ENCODE data around the gene RPL26.

Gene RPL26

DNA sequence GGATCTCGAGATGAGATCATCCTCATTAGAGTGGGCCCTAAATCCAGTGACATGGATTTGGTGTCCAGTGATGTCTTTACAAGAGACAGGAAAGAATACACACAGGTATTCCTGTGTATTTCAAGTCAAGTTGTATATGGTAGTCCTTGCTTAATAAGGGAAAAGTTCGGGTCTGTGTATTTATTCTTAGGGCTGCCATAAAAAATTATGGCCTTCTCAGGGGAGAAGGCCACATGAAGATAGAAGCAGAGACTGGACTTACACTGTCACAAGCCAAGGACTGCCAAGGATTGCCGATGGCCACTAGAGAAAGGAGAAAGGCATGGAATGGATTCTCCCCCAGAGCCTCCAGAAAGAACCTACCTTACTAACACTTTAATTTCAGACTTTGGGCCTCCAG is 14.8 kb downstream of the RPL26 start:
- WGBS: 91% methylated on average over 3 of the region's 3 CpGs
- Histone ChIP-seq H3K4ac (ENCODE audit: low read depth in 1 of 2, low read length in 2 of 2) (no peak overlapping the region), H3K23ac (ENCODE audit: low read length in 2 of 2) (no peak overlapping the region), H2AFZ (ENCODE audit: low read depth, low read length) (no peak overlapping the region), H3K79me1 (replicated peaks; ENCODE audit: low read length, poor library complexity, severe bottlenecking) (peaks cover 7% of the 10 kb centered on the region), H3K4me2 (ENCODE audit: low read length, poor library complexity, severe bottlenecking) (no peak overlapping the region), H3K18ac (ENCODE audit: low read depth in 1 of 2, low read length in 2 of 2) (no peak overlapping the region), H3K27me3 (ENCODE audit: control insufficient read depth in 1 of 2, insufficient read depth in 1 of 2, low read length in 2 of 2) (no peaks in the 10 kb centered on the region), H2BK12ac (ENCODE audit: low read length in 2 of 2) (no peak overlapping the region), H4K8ac (ENCODE audit: low read length) (no peak overlapping the region), H2BK5ac (ENCODE audit: low read depth, low read length, poor library complexity, severe bottlenecking) (no peak overlapping the region), H4K91ac (ENCODE audit: low read length) (no peak overlapping the region), H2AK5ac (ENCODE audit: low read length, severe bottlenecking) (no peak overlapping the region), H3K36me3 (ENCODE audit: control insufficient read depth in 1 of 2, insufficient read depth in 2 of 2, low read depth in 1 of 2, low read length in 2 of 2) (peaks cover 16 to 41% of the 10 kb centered on the region in 2 experiments), H3K27ac (ENCODE audit: low read length, poor library complexity, severe bottlenecking) (no peak overlapping the region), H3K14ac (ENCODE audit: low read length in 2 of 2) (no peak overlapping the region), H3K9me3 (ENCODE audit: control insufficient read depth, low read length) (no peaks in the 10 kb centered on the region), H3K9ac (ENCODE audit: low read length) (no peak overlapping the region), H3K4me3 (ENCODE audit: insufficient read depth in 1 of 2, low read depth in 1 of 2, low read length in 2 of 2) (no peak overlapping the region), H3K4me1 (ENCODE audit: control insufficient read depth, insufficient read depth, low read depth, low read length) (peaks cover 12% of the 10 kb centered on the region), H2BK15ac (ENCODE audit: low read depth, poor library complexity, severe bottlenecking) (no peak overlapping the region), H2BK120ac (ENCODE audit: low read depth, low read length) (no peak overlapping the region)
- no peak for DNase-seq

- H3K27ac ChIP-seq (ENCODE audit: low read length, poor library complexity, severe bottlenecking): peak overlapping the region; percentile 81
- no peak overlapping the region for H2BK15ac ChIP-seq (ENCODE audit: low read depth, poor library complexity, severe bottlenecking)
- 14% methylated on average over 1 of the region's 2 CpGs for WGBS
- H3K79me1 ChIP-seq (replicated peaks; ENCODE audit: low read length, poor library complexity, severe bottlenecking): peaks cover 3% of the 10 kb centered on the region
- H3K4me3 ChIP-seq (ENCODE audit: insufficient read depth in 1 of 2, low read depth in 1 of 2, low read length in 2 of 2): no peak overlapping the region
- H3K4me1 ChIP-seq (ENCODE audit: control insufficient read depth, insufficient read depth, low read depth, low read length): peaks cover 15% of the 10 kb centered on the region
- H3K27me3 ChIP-seq (ENCODE audit: control insufficient read depth in 1 of 2, insufficient read depth in 1 of 2, low read length in 2 of 2): no peaks in the 10 kb centered on the region
- no peaks in the 10 kb centered on the region for H3K9me3 ChIP-seq (ENCODE audit: control insufficient read depth, low read length)
- no peak overlapping the region for H3K4me2 ChIP-seq (ENCODE audit: low read length, poor library complexity, severe bottlenecking)
- no peak overlapping the region for H3K4ac ChIP-seq (ENCODE audit: low read depth in 1 of 2, low read length in 2 of 2)
- no peak overlapping the region for H3K9ac ChIP-seq (ENCODE audit: low read length)
- no peak overlapping the region for H4K91ac ChIP-seq (ENCODE audit: low read length)
- no peak overlapping the region for H3K18ac ChIP-seq (ENCODE audit: low read depth in 1 of 2, low read length in 2 of 2)
- no peak overlapping the region for H3K14ac ChIP-seq (ENCODE audit: low read length in 2 of 2)
- no peak overlapping the region for H2AFZ ChIP-seq (ENCODE audit: low read depth, low read length)
- H2BK120ac ChIP-seq (ENCODE audit: low read depth, low read length): no peak overlapping the region
- no peak overlapping the region for H2BK12ac ChIP-seq (ENCODE audit: low read length in 2 of 2)
- DNase-seq: peak; percentile 83
- no peak overlapping the region for H4K8ac ChIP-seq (ENCODE audit: low read length)
- H2BK5ac ChIP-seq (ENCODE audit: low read depth, low read length, poor library complexity, severe bottlenecking): no peak overlapping the region
- H2AK5ac ChIP-seq (ENCODE audit: low read length, severe bottlenecking): no peak overlapping the region
- peaks cover 16 to 30% of the 10 kb centered on the region in 2 experiments for H3K36me3 ChIP-seq (ENCODE audit: control insufficient read depth in 1 of 2, insufficient read depth in 2 of 2, low read depth in 1 of 2, low read length in 2 of 2)
- H3K23ac ChIP-seq (ENCODE audit: low read length in 2 of 2): no peak overlapping the region
Observed at GRCh38 chr17:8366231-8366630, 16.8 kb downstream of the RPL26 start.

DNA sequence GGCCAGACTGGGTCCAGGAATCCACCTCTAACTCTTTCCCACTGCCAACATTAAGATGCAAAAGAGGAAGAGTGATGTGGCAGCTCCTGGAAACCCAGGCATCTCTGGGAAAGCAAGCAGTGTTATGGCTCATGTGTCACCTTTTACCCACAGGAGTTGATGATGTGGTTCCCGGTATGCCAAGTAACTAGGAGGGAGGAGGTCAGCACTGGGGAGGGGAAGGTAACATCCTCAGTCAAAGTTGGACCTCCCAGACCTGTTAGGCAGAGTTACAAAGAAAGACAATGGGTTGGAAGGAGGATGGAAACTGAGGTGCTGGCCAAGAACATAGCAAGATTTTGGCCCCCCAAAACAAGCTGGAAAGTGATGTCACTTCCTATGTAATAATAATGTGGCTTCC is 17.9 kb downstream of the RPL26 start:
- Histone ChIP-seq H2BK5ac (ENCODE audit: low read depth, low read length, poor library complexity, severe bottlenecking) (no peak overlapping the region), H2AK5ac (ENCODE audit: low read length, severe bottlenecking) (peak overlapping the region; percentile 97), H3K4me3 (ENCODE audit: insufficient read depth in 1 of 2, low read depth in 1 of 2, low read length in 2 of 2) (no peak overlapping the region), H3K4me2 (ENCODE audit: low read length, poor library complexity, severe bottlenecking) (no peak overlapping the region), H2BK12ac (ENCODE audit: low read length in 2 of 2) (peak overlapping the region; percentile 15 to 68), H3K27me3 (ENCODE audit: control insufficient read depth in 1 of 2, insufficient read depth in 1 of 2, low read length in 2 of 2) (no peaks in the 10 kb centered on the region), H4K91ac (ENCODE audit: low read length) (no peak overlapping the region), H3K23ac (ENCODE audit: low read length in 2 of 2) (no peak overlapping the region), H2AFZ (ENCODE audit: low read depth, low read length) (no peak overlapping the region), H3K9ac (ENCODE audit: low read length) (no peak overlapping the region), H3K4me1 (ENCODE audit: control insufficient read depth, insufficient read depth, low read depth, low read length) (peaks cover 15% of the 10 kb centered on the region), H3K18ac (ENCODE audit: low read depth in 1 of 2, low read length in 2 of 2) (no peak overlapping the region), H2BK120ac (ENCODE audit: low read depth, low read length) (no peak overlapping the region), H3K9me3 (ENCODE audit: control insufficient read depth, low read length) (no peaks in the 10 kb centered on the region), H3K4ac (ENCODE audit: low read depth in 1 of 2, low read length in 2 of 2) (no peak overlapping the region), H3K79me1 (replicated peaks; ENCODE audit: low read length, poor library complexity, severe bottlenecking) (peaks cover 3% of the 10 kb centered on the region), H3K36me3 (ENCODE audit: control insufficient read depth in 1 of 2, insufficient read depth in 2 of 2, low read depth in 1 of 2, low read length in 2 of 2) (peaks cover 16 to 26% of the 10 kb centered on the region in 2 experiments), H2BK15ac (ENCODE audit: low read depth, poor library complexity, severe bottlenecking) (no peak overlapping the region), H3K27ac (ENCODE audit: low read length, poor library complexity, severe bottlenecking) (no peak overlapping the region), H4K8ac (ENCODE audit: low read length) (no peak overlapping the region), H3K14ac (ENCODE audit: low read length in 2 of 2) (no peak overlapping the region)
- no peak for DNase-seq
- WGBS: 73% methylated on average over 1 of the region's 1 CpG

DNA sequence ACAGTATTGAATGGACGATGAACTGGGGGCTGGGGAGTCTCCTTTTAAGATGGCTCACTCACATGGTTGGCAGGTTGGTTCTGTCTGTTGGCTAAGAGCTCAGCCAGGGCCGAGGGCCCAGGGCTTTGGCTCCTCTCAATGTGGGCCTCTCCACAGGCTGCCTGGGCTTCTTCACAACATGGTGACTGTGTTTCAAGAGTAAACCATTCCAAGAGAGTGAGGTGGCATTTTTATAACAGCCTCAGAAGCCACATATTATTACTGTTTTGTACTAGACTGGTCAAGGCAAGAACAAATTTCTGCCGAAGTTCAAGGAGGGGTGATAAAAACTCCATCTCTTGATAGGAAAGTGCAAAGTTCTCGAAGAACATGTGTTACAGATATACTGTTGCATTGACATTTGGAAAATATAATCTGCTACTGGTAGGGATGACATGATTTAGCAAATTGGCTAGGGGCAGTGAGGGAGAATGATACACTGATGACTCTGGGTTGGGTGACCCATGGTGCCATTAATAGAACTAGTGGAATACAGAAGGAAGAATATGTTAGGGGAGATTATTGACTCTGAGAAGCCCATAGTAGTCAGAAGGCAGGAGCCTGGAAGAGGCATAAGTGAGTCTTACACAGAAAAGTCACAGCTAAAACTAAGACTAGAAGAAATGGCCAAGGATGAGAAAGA is 20.2 kb downstream of the RPL26 start:
- Histone ChIP-seq H2BK15ac (ENCODE audit: low read depth, poor library complexity, severe bottlenecking) (no peak overlapping the region), H2BK12ac (ENCODE audit: low read length in 2 of 2) (peak overlapping the region in 1 of 2 experiments; percentile 52), H2AFZ (ENCODE audit: low read depth, low read length) (no peak overlapping the region), H2BK5ac (ENCODE audit: low read depth, low read length, poor library complexity, severe bottlenecking) (no peak overlapping the region), H3K4me2 (ENCODE audit: low read length, poor library complexity, severe bottlenecking) (no peak overlapping the region), H3K23ac (ENCODE audit: low read length in 2 of 2) (no peak overlapping the region), H3K9me3 (ENCODE audit: control insufficient read depth, low read length) (no peaks in the 10 kb centered on the region), H3K27me3 (ENCODE audit: control insufficient read depth in 1 of 2, insufficient read depth in 1 of 2, low read length in 2 of 2) (no peaks in the 10 kb centered on the region), H3K27ac (ENCODE audit: low read length, poor library complexity, severe bottlenecking) (no peak overlapping the region), H4K91ac (ENCODE audit: low read length) (no peak overlapping the region), H4K8ac (ENCODE audit: low read length) (peak overlapping the region; percentile 61), H2AK5ac (ENCODE audit: low read length, severe bottlenecking) (peak overlapping the region; percentile 63), H2BK120ac (ENCODE audit: low read depth, low read length) (no peak overlapping the region), H3K18ac (ENCODE audit: low read depth in 1 of 2, low read length in 2 of 2) (no peak overlapping the region), H3K9ac (ENCODE audit: low read length) (peak overlapping the region; percentile 2), H3K36me3 (ENCODE audit: control insufficient read depth in 1 of 2, insufficient read depth in 2 of 2, low read depth in 1 of 2, low read length in 2 of 2) (peaks cover 3 to 4% of the 10 kb centered on the region in 2 experiments), H3K4me1 (ENCODE audit: control insufficient read depth, insufficient read depth, low read depth, low read length) (peaks cover 19% of the 10 kb centered on the region), H3K79me1 (replicated peaks; ENCODE audit: low read length, poor library complexity, severe bottlenecking) (peaks cover 5% of the 10 kb centered on the region), H3K14ac (ENCODE audit: low read length in 2 of 2) (no peak overlapping the region), H3K4me3 (ENCODE audit: insufficient read depth in 1 of 2, low read depth in 1 of 2, low read length in 2 of 2) (peak overlapping the region in 1 of 2 experiments; percentile 35), H3K4ac (ENCODE audit: low read depth in 1 of 2, low read length in 2 of 2) (no peak overlapping the region)
- 65% methylated on average over 4 of the region's 4 CpGs for WGBS
- DNase-seq: no peak
